Measurements from ENCODE around the gene CELF1. TPM values are rescaled to one million over a fixed set of nuclear protein-coding genes. Genes with fewer than 3 reads are reported as not detected.

Gene CELF1
- total RNA-seq, 4 donors from 2014 or later: 51.2 to 138 (median 121) TPM

DNA sequence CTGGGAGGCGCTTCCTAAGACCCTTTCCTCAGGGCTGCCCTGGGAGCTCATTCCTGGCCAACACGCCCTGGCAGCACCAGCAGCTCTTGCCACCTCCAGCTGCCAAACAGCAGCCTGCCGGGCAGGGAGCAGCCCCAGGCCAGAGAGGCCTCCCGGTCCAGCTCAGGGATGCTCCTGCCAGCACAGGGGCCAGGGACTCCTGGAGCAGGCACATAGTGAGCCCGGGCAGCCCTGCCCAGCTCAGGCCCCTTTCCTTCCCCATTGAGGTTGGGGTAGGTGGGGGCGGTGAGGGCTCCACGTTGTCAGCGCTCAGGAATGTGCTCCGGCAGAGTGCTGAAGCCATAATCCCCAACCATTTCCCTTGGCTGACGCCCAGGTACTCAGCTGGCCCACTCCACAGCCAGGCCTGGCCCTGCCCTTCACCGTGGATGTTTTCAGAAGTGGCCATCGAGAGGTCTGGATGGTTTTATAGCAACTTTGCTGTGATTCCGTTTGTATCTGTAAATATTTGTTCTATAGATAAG, 136.9 kb downstream of the CELF1 start:
- no peak overlapping the region for H3K4me3 ChIP-seq
- H3K36me3 ChIP-seq: no peaks in the 10 kb centered on the region
- peak overlapping the region; percentile 86 to 87 for H3K27ac ChIP-seq
- H3K27me3 ChIP-seq: no peaks in the 10 kb centered on the region
- H3K4me1 ChIP-seq: peaks cover 4 to 28% of the 10 kb centered on the region in 2 donors
- no peaks in the 10 kb centered on the region for H3K9me3 ChIP-seq
- intact Hi-C loops (cut with DNase I; ENCODE audit: low total_unique reads): no loop called here
- peak; percentile 89 to 90 for DNase-seq
- no peak for TF ChIP-seq POLR2A (IDR thresholded peaks at IDR 0.05)
- TF ChIP-seq, protein P1, sequence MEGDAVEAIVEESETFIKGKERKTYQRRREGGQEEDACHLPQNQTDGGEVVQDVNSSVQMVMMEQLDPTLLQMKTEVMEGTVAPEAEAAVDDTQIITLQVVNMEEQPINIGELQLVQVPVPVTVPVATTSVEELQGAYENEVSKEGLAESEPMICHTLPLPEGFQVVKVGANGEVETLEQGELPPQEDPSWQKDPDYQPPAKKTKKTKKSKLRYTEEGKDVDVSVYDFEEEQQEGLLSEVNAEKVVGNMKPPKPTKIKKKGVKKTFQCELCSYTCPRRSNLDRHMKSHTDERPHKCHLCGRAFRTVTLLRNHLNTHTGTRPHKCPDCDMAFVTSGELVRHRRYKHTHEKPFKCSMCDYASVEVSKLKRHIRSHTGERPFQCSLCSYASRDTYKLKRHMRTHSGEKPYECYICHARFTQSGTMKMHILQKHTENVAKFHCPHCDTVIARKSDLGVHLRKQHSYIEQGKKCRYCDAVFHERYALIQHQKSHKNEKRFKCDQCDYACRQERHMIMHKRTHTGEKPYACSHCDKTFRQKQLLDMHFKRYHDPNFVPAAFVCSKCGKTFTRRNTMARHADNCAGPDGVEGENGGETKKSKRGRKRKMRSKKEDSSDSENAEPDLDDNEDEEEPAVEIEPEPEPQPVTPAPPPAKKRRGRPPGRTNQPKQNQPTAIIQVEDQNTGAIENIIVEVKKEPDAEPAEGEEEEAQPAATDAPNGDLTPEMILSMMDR (IDR thresholded peaks at IDR 0.05): no peak

Small RNAs within 50 kb of the gene (small RNA-seq; reads per million reads assigned to genes)
- gene RN7SL652P (not detected), gene RNU5E-10P (not detected)

Other genes with a start within 250 kb of the CELF1 start
- gene MYBPC3, start 200.4 kb downstream of the CELF1 start, total RNA-seq: under 1 TPM in 2 of 4 donors, not detected in 2; 0.09 to 0.14 TPM
- 1 to 10 TPM; 4.9 to 9.7 (median 7.6) TPM for gene SPI1, start 174.6 kb downstream of the CELF1 start, total RNA-seq
- 10 to 100 TPM; 30.9 to 79.2 (median 64.2) TPM for gene SLC39A13, start 144.5 kb downstream of the CELF1 start, total RNA-seq
- 100 to 1,000 TPM in 1 of 4 donors, 10 to 100 TPM in 3; 43.8 to 161 (median 96.2) TPM for gene PSMC3, start 126.7 kb downstream of the CELF1 start, total RNA-seq
- under 1 TPM in 1 of 4 donors, not detected in 3; 0.41 TPM for gene RAPSN, start 104.0 kb downstream of the CELF1 start, total RNA-seq
- 10 to 100 TPM; 28.5 to 74.4 (median 48.7) TPM for gene PTPMT1, start 12.5 kb upstream of the CELF1 start, total RNA-seq
- gene KBTBD4, start 25.8 kb upstream of the CELF1 start, total RNA-seq: 10 to 100 TPM in 3 of 4 donors, 1 to 10 TPM in 1; 9.7 to 36.3 (median 18.5) TPM
- 10 to 100 TPM; 59.2 to 67.6 (median 62.5) TPM for gene NDUFS3, start 25.9 kb upstream of the CELF1 start, total RNA-seq
- gene FAM180B, start 33.5 kb upstream of the CELF1 start, total RNA-seq: under 1 TPM in 2 of 4 donors, not detected in 2; 0.21 to 0.30 TPM
- gene C1QTNF4, start 41.3 kb upstream of the CELF1 start, total RNA-seq: 10 to 100 TPM in 3 of 4 donors, 1 to 10 TPM in 1; 5.0 to 15.4 (median 14.8) TPM
- 10 to 100 TPM; 24.8 to 65.6 (median 49.5) TPM for gene MTCH2, start 89.4 kb upstream of the CELF1 start, total RNA-seq
- gene AGBL2, start 162.2 kb upstream of the CELF1 start, total RNA-seq: 10 to 100 TPM in 1 of 4 donors, 1 to 10 TPM in 3; 1.3 to 45.6 (median 2.6) TPM
- 100 to 1,000 TPM; 147 to 442 (median 202) TPM for gene FNBP4, start 214.2 kb upstream of the CELF1 start, total RNA-seq

Data from uterus (tissue), 4 donors.